Stimulated activated CD4-positive, alpha-beta T cell treated with anti-CD3 and anti-CD28 coated beads, TNF-alpha, amount 100 ng/mL, for 4 hours (primary cell): ENCODE results near the gene MARCHF4.

Experiments used
- DNase-seq, 3 experiments: peaks; one replicate each; pipeline ENCODE4 v3.0.0-alpha.2; 2020; ENCODE audit warnings: low read depth in 3 of 3

MARCHF4 gene

GRCh38 chr2:216350214-216350791, 22.0 kb downstream of the MARCHF4 start:
- no peak for DNase-seq

GRCh38 chr2:216349366-216349765, 22.9 kb downstream of the MARCHF4 start:
- no peak for DNase-seq

GRCh38 chr2:216348756-216349308, 23.5 kb downstream of the MARCHF4 start:
- no peak for DNase-seq

- no peak for DNase-seq
Measured at GRCh38 chr2:216346781-216347180, 25.5 kb downstream of the MARCHF4 start.

GRCh38 chr2:216345846-216346245, 26.4 kb downstream of the MARCHF4 start:
- no peak for DNase-seq

GRCh38 chr2:216344950-216345300, 27.4 kb downstream of the MARCHF4 start:
- DNase-seq, result no peak

- no peak for DNase-seq
Measured at GRCh38 chr2:216344206-216344949, 27.9 kb downstream of the MARCHF4 start.

- no peak for DNase-seq
Measured at GRCh38 chr2:216343221-216343980, 28.9 kb downstream of the MARCHF4 start.

- DNase-seq, result no peak
Measured at GRCh38 chr2:216341121-216341520, 31.2 kb downstream of the MARCHF4 start.

- no peak for DNase-seq
Measured at GRCh38 chr2:216340280-216340631, 32.0 kb downstream of the MARCHF4 start.

GRCh38 chr2:216339456-216340279, 32.6 kb downstream of the MARCHF4 start:
- DNase-seq, result no peak

GRCh38 chr2:216335252-216335651, 37.0 kb downstream of the MARCHF4 start:
- DNase-seq, result no peak

GRCh38 chr2:216328347-216328746, 43.9 kb downstream of the MARCHF4 start:
- no peak for DNase-seq

- DNase-seq, result no peak
Measured at GRCh38 chr2:216327447-216327935, 44.8 kb downstream of the MARCHF4 start.
